HG02970 (cell line): ENCODE results near the gene ZNF254.
A peak's percentile ranks its signal among the peaks of the same experiment; 100 is the strongest.
"Not testable (repeated sequence)": the region's sequence is repeated elsewhere in the genome, so short reads cannot be mapped to it uniquely, and the experiment has no call there.

Experiments used
- ATAC-seq: cut with Tn5 transposase; IDR thresholded peaks from one replicate; pipeline ENCODE4 v1.9.1; 2021; ENCODE audit warnings: mild to moderate bottlenecking, moderate library complexity, moderate number of reproducible peaks; ENCODE audit not compliant: unreplicated experiment, low FRiP score

ZNF254 gene

GRCh38 chr19:24086974-24087595 lies at the start of gene ZNF254:
TSS of gene ZNF254 (plus strand) at chr19:24087187. CDS start at chr19:24087308, 121 bp downstream.
- ATAC-seq = peak; percentile 100

GRCh38 chr19:24040621-24041020 lies 46.4 kb upstream of the ZNF254 start:
- no peak for ATAC-seq

DNA sequence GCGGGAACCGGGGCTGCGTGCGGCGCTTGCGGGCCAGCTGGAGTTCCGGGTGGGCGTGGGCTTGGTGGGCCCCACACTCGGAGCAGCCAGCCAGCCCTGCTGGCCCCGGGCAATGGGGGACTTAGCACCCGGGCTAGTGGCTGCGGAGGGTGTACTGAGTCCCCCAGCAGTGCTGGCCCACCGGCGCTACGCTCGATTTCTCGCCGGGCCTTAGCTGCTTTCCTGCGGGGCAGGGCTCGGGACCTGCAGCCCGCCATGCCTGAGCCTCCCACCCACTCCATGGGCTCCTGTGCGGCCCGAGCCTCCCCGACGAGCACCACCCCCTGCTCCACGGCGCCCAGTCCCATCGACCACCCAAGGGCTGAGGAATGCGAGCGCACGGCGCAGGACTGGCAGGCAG lies 45.7 kb upstream of the ZNF254 start:
- ATAC-seq = not testable (repeated sequence)

DNA sequence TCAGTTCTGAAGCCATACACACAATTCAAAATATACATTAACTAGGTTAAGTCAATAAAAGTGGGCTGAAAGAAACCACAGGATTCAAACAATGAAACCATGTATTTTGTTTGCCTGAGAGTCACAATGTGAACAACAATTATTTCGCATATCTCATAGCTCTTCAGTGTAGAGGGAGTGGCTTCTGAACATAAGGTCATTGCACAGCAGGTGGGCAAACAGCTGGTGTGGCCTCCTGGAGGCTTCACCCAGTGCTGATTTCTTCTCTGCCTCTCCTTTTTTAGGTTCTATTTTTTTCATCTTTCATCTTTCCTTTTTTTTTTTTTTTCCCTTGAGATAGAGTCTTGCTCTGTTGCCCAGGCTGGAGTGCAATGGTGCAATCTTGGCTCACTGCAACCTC lies 40.4 kb upstream of the ZNF254 start:
- no peak for ATAC-seq

DNA sequence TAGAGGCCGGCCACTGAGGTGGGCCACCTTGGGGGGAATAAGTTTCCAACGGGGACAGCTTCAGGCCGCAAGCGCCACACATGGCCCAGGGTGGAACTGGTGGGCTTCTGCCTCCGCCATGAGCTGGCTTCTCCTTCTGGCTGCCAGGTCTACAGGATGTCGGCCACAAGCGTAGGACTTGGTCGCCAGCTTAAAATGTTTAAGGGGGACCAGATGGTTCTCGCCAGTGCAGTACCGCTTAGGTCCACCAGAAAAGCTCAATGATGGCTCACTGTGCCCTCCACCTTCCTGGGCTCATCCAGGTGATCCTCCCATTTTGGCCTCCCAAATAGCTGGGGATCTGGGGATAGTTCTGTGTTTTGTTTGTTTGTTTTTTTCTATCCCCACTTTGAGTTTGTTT lies 38.7 kb upstream of the ZNF254 start:
- no peak for ATAC-seq

GRCh38 chr19:24049537-24049936 lies 37.5 kb upstream of the ZNF254 start:
- no peak for ATAC-seq

- ATAC-seq = no peak
These were observed 35.5 kb upstream of the ZNF254 start for GRCh38 chr19:24051516-24051915.

DNA sequence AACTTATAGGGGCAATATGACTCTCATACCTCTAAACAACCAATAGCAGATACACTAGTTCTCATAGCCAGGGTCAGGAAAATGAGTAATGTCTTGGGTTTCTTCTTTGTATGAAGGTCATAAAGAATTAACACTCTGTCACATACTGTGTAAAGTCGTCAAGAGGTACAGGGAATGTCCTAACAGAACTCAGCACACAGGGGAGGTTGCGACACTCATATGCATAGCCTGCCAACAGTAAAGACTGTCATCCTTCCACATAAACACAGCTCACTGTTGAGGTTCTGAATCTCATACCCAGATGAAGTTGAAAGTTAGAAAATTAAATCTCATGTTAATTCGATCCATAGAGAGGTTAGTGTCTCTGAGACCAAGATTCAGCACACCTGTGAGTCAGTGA lies 34.2 kb upstream of the ZNF254 start:
- no peak for ATAC-seq

- no peak for ATAC-seq
These were observed 33.4 kb upstream of the ZNF254 start for GRCh38 chr19:24053601-24054000.

GRCh38 chr19:24054044-24054935 lies 32.7 kb upstream of the ZNF254 start:
- no peak for ATAC-seq

GRCh38 chr19:24055548-24055947 lies 31.4 kb upstream of the ZNF254 start:
- ATAC-seq = no peak

DNA sequence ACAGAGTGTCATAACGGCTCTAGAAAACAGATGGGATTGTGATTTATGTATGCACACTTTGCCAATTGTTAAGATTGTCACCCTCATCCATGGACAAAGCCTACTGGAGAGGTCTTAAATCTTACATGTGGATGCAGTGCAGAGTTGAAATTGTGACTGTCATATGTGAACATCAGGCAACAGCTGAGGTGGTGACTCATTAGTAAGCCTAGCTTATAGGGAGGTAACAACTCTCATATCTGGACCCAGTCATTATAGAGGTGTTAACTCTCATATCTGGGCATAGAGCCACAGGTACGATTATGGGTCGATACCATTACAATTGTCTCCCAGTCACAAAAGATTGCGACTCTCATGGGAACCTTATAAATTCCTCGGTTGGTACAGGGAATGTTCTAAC lies 29.8 kb upstream of the ZNF254 start:
- no peak for ATAC-seq

GRCh38 chr19:24059563-24060295 lies 27.3 kb upstream of the ZNF254 start:
- ATAC-seq = no peak

GRCh38 chr19:24060687-24061356 lies 26.2 kb upstream of the ZNF254 start:
- no peak for ATAC-seq

GRCh38 chr19:24062190-24062589 lies 24.8 kb upstream of the ZNF254 start:
- ATAC-seq = no peak

- ATAC-seq = no peak
These were observed 23.7 kb upstream of the ZNF254 start for GRCh38 chr19:24063295-24063694.

DNA sequence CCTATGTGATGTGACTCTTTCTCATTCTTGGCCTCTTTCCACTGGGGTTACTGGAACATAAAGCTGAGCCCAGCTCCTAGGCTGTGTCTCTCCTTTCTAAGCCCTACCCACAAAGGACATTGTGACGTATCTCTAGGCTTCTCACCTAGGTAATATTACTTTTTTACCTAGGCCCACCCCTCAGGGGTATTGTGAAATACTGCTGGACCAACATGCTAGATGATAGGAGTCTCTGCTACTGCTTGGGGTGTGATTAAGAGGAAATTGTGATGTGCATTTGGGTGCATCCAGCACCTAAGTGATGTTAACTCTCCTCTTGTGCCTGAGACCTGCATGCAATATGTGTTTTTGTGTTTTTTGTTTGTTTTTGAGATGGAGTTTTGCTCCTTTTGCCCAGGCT lies 22.8 kb upstream of the ZNF254 start:
- no peak for ATAC-seq

DNA sequence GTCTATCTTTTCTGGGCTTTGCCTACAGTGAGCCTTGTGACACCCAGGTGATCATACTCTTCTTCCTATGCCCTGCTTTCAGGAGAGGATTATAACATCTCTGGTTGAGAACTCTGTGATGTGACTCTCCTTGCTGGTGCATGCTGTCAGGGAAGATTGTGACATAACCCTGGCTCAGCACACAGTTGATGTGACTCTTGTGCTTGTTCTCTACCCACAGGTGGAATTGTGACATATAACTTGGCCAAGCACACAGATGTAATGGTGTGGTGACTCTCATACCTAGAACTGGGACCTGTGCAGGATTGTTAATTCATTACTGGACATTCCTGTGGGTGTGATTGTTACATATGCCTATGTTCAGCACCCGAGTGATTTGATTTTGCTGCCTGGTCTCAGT lies 21.7 kb upstream of the ZNF254 start:
- ATAC-seq = no peak

GRCh38 chr19:24065865-24066604 lies 21.0 kb upstream of the ZNF254 start:
- ATAC-seq = no peak
